ENCODE results near the gene TMOD1.
"Not testable (repeated sequence)": the region's sequence is repeated elsewhere in the genome, so short reads cannot be mapped to it uniquely, and the experiment has no call there.

Gene TMOD1

GRCh38 chr9:97497558-97498375 is 3.7 kb upstream of the TMOD1 start:
- not testable (repeated sequence) for DNase-seq (ENCODE audit: low read depth in 2 of 2, low spot score in 1 of 2)

DNA sequence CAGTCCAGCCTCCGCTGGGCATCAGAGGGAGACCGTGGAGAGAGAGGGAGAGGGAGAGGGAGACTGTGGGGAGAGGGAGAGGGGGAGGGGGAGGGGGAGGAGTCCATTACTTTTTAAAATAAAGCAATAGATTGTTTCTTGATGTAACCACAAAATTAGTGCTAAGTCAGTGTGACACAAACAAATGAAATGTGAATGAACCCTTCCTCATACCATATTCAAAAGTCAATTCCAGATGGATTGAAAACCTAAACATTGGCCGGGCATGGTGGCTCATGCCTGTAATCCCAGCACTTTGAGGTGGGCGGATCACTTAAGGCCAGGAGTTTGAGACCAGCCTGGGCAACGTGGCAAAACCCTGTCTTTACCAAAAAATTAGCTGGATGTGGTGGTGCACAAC is 2.6 kb upstream of the TMOD1 start:
- not testable (repeated sequence) for DNase-seq (ENCODE audit: low read depth in 2 of 2, low spot score in 1 of 2)

- no peak for DNase-seq (ENCODE audit: low read depth in 2 of 2, low spot score in 1 of 2)
Measured at GRCh38 chr9:97500263-97500662, 1.2 kb upstream of the TMOD1 start.

DNA sequence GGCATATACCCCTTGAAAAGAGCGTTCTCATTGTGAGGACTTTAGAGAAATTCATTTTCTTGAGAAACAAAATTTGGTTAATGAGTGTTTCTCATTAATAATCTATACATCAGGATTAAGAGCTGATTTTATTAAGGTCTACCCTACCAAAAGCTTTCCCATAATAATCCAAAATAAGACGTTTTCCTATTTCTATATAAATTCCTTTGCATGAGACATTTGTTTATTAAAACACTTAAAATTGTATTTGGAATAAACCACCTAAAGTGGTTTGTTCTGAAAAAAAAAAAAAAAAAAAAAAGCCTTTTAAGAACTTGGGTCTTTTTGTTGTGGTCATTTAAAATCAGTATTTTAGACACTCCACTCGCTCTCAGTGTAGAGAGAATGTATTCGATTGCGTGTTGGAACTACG is 695 bp upstream of the TMOD1 start:
- DNase-seq (ENCODE audit: low read depth in 2 of 2, low spot score in 1 of 2): no peak

DNA sequence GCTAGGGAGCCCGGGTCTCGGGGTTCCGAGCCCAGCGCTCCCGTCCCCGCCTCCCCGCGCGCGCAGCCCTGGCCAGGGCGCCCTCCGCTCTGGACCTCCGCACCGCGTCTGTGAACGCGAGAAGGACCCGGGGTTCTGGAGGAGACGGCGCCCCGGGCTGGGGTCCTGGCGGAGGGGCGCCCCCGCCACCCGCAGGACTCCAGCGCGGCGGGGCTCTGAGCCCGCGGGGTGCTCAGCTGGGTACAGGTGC is 431 bp downstream of the TMOD1 start:
- DNase-seq (ENCODE audit: low read depth in 2 of 2, low spot score in 1 of 2): no peak

- DNase-seq (ENCODE audit: low read depth in 2 of 2, low spot score in 1 of 2): no peak
Measured at GRCh38 chr9:97502222-97502983, 937 bp downstream of the TMOD1 start.

- DNase-seq (ENCODE audit: low read depth in 2 of 2, low spot score in 1 of 2): no peak
Measured at GRCh38 chr9:97502984-97503861, 1.8 kb downstream of the TMOD1 start.

DNA sequence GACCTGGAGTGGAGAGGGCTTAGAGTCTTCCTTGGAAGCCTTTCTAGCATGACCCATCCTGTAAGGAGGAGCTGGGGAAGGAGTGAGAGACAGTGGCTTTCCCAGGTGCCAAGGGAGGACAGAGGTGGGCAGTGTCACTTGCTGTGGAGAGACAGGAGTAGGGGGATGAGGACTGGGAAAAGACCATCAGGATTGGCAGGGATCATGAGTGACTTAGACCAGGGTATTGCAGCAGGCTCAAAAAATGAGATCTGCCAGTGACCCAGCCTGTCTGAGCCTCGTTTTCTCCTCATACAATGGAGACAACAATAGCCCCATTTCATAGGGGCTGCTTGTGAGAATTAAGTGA is 2.4 kb downstream of the TMOD1 start:
- DNase-seq (ENCODE audit: low read depth in 2 of 2, low spot score in 1 of 2): no peak

DNA sequence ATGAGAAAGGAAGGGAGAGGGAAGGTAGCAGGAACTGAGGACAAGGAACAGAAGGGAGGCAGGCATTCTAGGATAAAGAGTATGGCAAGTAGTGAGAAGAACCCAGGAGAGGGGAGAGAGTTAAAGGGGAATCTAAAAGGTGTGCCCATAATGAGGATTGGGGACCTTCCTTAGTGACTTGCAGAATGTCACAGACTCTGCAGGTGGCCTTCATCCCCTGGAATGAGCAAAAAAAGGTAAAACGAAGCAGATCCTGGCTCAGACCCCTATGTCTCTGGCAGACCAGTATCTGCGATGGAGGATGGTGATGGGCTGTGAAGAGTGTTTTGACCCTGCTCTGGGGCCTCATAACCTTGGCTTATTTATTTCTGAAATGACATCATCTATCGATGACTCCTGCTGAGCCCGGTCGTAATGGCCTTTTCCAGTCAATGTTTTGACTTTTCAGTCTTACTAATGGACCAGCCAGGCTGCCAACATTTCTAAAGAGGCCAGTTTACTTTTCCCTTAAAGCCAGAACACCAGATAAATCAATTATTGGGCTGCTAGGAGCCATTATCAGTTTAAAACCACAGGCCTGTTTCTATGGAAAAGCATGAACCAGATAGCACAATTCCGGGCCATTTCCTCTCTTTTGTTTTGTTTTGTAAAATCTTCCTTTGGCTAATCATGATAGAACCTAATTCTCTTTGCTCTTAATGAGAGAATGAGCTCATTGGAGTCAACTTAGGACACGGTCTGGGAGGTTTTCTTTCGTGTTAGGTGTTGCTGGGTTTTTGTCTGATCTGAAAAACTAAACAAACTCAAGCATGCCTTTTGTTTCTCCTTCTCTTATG is 3.1 kb downstream of the TMOD1 start:
- DNase-seq (ENCODE audit: low read depth in 2 of 2, low spot score in 1 of 2): no peak

- DNase-seq (ENCODE audit: low read depth in 2 of 2, low spot score in 1 of 2): no peak
Measured at GRCh38 chr9:97505845-97506244, 4.4 kb downstream of the TMOD1 start.

DNA sequence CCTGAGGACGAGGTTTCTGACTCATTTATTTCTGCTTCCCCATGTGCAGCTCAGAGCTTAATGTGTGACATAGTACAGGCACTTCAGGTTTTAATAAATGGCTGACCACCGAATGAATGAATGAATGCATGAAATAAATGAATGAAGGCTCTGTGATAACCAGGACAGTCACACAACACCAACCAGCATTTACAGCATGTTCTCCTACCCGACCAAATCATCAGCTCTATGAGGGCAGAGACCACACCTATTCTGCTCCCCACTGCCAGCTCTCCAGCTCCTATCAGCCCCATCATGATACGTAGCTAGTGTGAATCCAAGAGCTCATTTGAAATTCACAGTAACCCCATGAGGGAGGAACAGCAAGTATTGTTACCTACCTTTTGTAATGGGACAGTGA is 4.8 kb downstream of the TMOD1 start:
- DNase-seq (ENCODE audit: low read depth in 2 of 2, low spot score in 1 of 2): no peak

GRCh38 chr9:97506787-97507186 is 5.3 kb downstream of the TMOD1 start:
- DNase-seq (ENCODE audit: low read depth in 2 of 2, low spot score in 1 of 2): no peak

- no peak for DNase-seq (ENCODE audit: low read depth in 2 of 2, low spot score in 1 of 2)
Measured at GRCh38 chr9:97507428-97507984, 6.0 kb downstream of the TMOD1 start.

DNA sequence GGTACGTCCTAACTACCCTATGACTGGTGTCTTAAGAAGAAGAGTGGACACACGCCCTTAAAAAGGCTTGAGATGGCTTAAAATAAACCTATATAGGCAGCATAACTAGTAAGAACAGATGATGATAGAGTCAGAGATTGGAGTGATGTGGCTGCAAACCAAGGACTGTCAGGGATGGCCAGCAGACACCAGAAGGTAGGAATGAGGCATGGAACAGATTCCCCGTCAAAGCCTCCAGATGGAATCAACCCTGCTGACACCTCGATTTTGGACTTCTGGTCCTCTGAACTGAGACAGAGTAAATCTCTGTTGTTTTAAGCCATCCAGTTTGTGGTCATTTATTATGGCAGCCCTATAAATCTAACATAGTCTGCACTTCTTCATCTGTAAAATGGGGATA is 7.4 kb downstream of the TMOD1 start:
- DNase-seq (ENCODE audit: low read depth in 2 of 2, low spot score in 1 of 2): no peak

DNA sequence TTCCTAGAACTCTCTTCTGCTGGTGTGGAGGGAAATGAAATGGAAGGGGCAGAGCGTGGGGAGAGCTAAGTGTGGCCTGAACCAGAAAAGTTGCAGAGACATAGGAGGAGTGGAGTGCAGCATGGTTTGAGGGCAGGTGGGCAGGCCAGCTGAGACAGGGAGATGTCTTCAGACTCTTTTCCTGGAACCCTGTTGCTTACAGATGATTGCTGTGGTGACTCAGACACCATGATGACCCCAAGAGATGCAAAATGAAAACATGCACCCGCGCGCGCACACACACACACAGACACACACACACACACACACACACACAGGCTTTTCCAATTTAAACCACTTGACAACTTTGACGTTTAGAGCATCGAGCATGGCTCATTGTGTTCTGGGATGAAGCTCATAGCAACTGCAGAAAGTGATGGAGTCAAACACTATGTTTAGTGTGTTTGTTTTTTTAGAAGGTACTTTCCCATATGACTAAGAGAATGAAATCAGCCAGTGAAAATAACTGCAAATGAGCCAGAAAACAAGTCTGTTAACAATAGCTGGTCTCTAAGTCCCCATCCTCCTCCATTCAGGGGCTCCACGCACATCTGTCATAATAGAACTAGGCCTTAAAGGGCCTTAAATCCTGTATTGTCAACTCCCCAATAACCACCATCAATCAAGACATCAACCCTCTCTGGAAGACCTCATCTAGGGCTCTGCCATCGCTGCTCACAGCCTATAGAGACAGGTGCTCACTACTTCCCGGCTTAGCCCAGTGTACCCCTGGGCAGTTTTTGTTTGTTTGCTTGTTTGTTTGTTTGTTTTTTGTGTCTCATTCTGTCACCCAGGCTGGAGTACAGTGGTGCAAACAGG is 9.6 kb downstream of the TMOD1 start:
- no peak for DNase-seq (ENCODE audit: low read depth in 2 of 2, low spot score in 1 of 2)

- DNase-seq (ENCODE audit: low read depth in 2 of 2, low spot score in 1 of 2): no peak
Measured at GRCh38 chr9:97511655-97512427, 10.4 kb downstream of the TMOD1 start.

GRCh38 chr9:97512966-97513560 is 11.6 kb downstream of the TMOD1 start:
- no peak for DNase-seq (ENCODE audit: low read depth in 2 of 2, low spot score in 1 of 2)

DNA sequence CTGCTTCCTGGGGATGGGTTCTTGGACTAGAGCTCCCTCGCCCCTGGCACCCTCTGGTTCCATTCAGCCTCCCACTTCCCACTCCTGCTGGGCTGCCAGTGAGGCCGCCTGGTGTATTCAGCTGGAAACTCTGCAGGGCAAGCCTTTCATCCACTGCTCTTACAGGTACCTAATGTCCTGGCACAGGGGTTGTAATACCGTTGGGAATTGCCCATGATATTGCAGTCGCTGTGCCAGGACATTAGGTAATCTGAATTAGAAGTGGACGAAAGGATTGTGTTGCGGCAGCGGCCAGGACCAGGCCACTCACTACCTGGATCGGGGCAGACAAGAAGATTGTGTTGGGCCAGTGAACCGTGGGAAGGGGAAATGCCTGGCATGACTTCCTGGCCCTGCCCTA is 13.1 kb downstream of the TMOD1 start:
- no peak for DNase-seq (ENCODE audit: low read depth in 2 of 2, low spot score in 1 of 2)

DNA sequence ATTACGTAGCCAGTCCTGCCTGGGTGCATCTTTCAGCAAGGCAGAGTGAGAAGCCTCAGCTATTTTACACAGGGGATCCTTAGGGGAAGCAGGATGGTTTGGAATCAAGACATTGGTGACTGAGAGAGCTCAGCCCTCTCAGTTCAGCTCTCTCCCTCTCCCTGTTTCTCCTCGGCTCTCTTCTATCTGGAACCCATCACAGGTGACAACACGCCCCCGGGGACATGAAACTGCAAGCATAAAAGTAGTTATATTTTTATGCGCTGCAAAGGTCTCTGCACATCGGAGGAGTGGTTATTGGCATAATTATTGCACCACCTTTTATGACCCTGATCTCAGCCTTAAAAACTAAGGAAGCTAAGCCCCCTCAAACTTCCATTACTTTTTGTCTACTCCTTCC is 14.2 kb downstream of the TMOD1 start:
- DNase-seq (ENCODE audit: low read depth in 2 of 2, low spot score in 1 of 2): no peak
